ENCODE measurements around the gene SUGCT. TPM values are rescaled to one million over a fixed set of nuclear protein-coding genes. Genes with fewer than 3 reads are reported as not detected.

The SUGCT gene
- total and polyA plus RNA-seq, 2 of the 8 experiments (the other 6 are each of a cell fraction or from before 2014, with no cell fraction given), result 2.8 to 5.4 TPM

DNA sequence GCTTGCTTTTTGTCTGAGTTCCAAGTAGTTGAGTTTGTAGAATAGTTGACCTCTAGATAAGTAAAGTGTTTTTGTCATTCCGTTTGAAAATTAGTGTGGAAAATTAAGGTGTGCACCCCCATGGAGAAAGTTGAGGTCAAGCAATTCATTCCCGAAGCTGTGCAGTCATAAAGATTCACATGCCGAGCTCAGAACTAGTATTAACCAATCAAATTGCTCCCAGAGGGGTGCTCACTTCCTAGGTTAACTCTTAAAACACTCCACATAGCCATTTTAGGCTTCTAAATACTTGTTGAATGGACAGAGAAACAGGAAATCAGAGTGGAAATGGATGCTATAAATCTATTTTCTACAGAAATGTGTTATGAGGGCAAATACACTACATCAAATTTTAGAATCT lies 638.9 kb downstream of the SUGCT start:
- Histone ChIP-seq H2BK5ac (ENCODE audit: low read depth, low read length) (no peak overlapping the region), H2AK5ac (ENCODE audit: low read depth, low read length) (no peak overlapping the region), H3K23ac (ENCODE audit: insufficient read length) (no peak overlapping the region), H3K56ac (replicated peaks; ENCODE audit: insufficient read length, low read depth, low read length) (no peak overlapping the region), H3K23me2 (ENCODE audit: low read depth, low read length) (no peaks in the 10 kb centered on the region), H3K79me1 (ENCODE audit: low read depth, low read length) (no peaks in the 10 kb centered on the region), H3K4ac (replicated peaks; ENCODE audit: insufficient read length, low read depth, low read length) (no peak overlapping the region), H2AFZ (ENCODE audit: low read length) (no peak overlapping the region), H3K27me3 (replicated peaks in 1 of 4; ENCODE audit: control insufficient read depth in 3 of 4, extremely low read depth in 1 of 4, insufficient read depth in 3 of 4, low read length in 3 of 4) (no peaks in the 10 kb centered on the region), H2BK20ac (ENCODE audit: low read length) (no peak overlapping the region), H3K9ac (replicated peaks in 1 of 4; ENCODE audit: extremely low read depth in 1 of 4, low read depth in 3 of 4, low read length in 3 of 4) (no peak overlapping the region), H4K20me1 (replicated peaks in 1 of 2; ENCODE audit: control insufficient read depth in 1 of 2, insufficient read depth in 2 of 2, low read length in 2 of 2) (no peaks in the 10 kb centered on the region), H3K14ac (ENCODE audit: insufficient read length) (no peak overlapping the region), H2BK12ac (ENCODE audit: low read depth, low read length) (no peak overlapping the region), H3K27ac (ENCODE audit: low read depth, low read length) (no peak overlapping the region), H4K8ac (ENCODE audit: extremely low read depth, insufficient read depth, low read length) (no peak overlapping the region), H3K36me3 (ENCODE audit: control insufficient read depth in 2 of 4, insufficient read depth in 4 of 4, low read length in 3 of 4) (no peaks in the 10 kb centered on the region), H2BK15ac (ENCODE audit: low read length) (no peak overlapping the region), H2BK120ac (replicated peaks; ENCODE audit: low read depth, low read length) (no peak overlapping the region), H3K4me1 (replicated peaks in 1 of 4; ENCODE audit: control insufficient read depth in 3 of 4, insufficient read depth in 4 of 4, low read length in 3 of 4) (peaks cover 0 to 4% (median 0%) of the 10 kb centered on the region in 4 experiments; a peak in 1 of 7 replicates), H3K4me2 (ENCODE audit: insufficient read depth in 1 of 2, low read depth in 2 of 2, low read length in 2 of 2) (no peak overlapping the region), H4K5ac (ENCODE audit: insufficient read length, low read depth, low read length) (no peak overlapping the region), H3K79me2 (ENCODE audit: control insufficient read depth in 1 of 2, insufficient read depth in 2 of 2, low read length in 2 of 2) (no peaks in the 10 kb centered on the region), H3K4me3 (ENCODE audit: extremely low read depth in 1 of 4, insufficient read depth in 2 of 4, low read depth in 3 of 4, low read length in 4 of 4) (no peak overlapping the region), H4K91ac (replicated peaks; ENCODE audit: insufficient read length, low read length) (no peak overlapping the region), H3K18ac (ENCODE audit: extremely low read depth, low read length) (no peak overlapping the region), H3K9me3 (ENCODE audit: insufficient read depth in 2 of 2, low read depth in 1 of 2, low read length in 1 of 2) (no peaks in the 10 kb centered on the region)
- ChIA-PET CTCF (ENCODE audit: partially characterized antibody) (no interaction called here), POLR2A (ENCODE audit: partially characterized antibody) (no interaction called here)
- WGBS, 2 experiments (ENCODE audit: extremely low coverage in 1 of 2, insufficient coverage in 1 of 2, insufficient read length in 1 of 2, insufficient replicate concordance in 2 of 2, low coverage in 1 of 2, low lambda C conversion rate in 2 of 2, missing lambda C conversion rate in 1 of 2), result 83% methylated on average over 3 of the region's 3 CpGs; no CpG with 5 or more reads in 1 of the 2 experiments
- TF ChIP-seq CHD2 (IDR thresholded peaks at IDR 0.05; ENCODE audit: low read length) (no peak), GABPA (IDR thresholded peaks at IDR 0.05; ENCODE audit: borderline replicate concordance, insufficient read depth, low read length) (no peak), SP2 (IDR thresholded peaks at IDR 0.05; ENCODE audit: low read length) (no peak), EP300 (IDR thresholded peaks at IDR 0.05; ENCODE audit: borderline replicate concordance in 1 of 2, low read depth in 2 of 2, low read length in 2 of 2) (no peak), TCF12 (IDR thresholded peaks at IDR 0.05; ENCODE audit: low read depth, low read length) (no peak), CHD1 (IDR thresholded peaks at IDR 0.05; ENCODE audit: low read depth, low read length) (no peak), CBX5 (IDR thresholded peaks at IDR 0.05; ENCODE audit: low read depth, low read length) (no peak)
- TF ChIP-seq, protein P1, sequence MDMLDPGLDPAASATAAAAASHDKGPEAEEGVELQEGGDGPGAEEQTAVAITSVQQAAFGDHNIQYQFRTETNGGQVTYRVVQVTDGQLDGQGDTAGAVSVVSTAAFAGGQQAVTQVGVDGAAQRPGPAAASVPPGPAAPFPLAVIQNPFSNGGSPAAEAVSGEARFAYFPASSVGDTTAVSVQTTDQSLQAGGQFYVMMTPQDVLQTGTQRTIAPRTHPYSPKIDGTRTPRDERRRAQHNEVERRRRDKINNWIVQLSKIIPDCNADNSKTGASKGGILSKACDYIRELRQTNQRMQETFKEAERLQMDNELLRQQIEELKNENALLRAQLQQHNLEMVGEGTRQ (IDR thresholded peaks at IDR 0.05; ENCODE audit: low read length), result no peak
- FAIRE-seq (no peak), DNase-seq (ENCODE audit: low read depth in 1 of 2, low spot score in 2 of 2) (no peak)
